IPS DF 4.7 (cell line): ENCODE results near the gene CPSF7.

Experiments used
- DNase-seq: peaks from one replicate; pipeline ENCODE4 v3.0.0-alpha.2; 2013; ENCODE audit warnings: low spot score; ENCODE audit errors: extremely low read depth

Gene CPSF7

GRCh38 chr11:61357233-61357893 lies 72.4 kb downstream of the CPSF7 start:
- no peak for DNase-seq

GRCh38 chr11:61356706-61357105 lies 73.1 kb downstream of the CPSF7 start:
- DNase-seq, result no peak

- DNase-seq, result no peak
Observed at GRCh38 chr11:61354208-61354607, 75.6 kb downstream of the CPSF7 start.

- no peak for DNase-seq
Observed at GRCh38 chr11:61353131-61354067, 76.4 kb downstream of the CPSF7 start.
